Lower leg skin (tissue), 3 donors: ENCODE data around the gene ATP4A.

Experiments used
- POLR2A ChIP-seq, 2 donors: fragments of 450-650 bp; IDR thresholded peaks; one replicate each; pipeline ENCODE4 v1.6.1; 2016 to 2017; ENCODE audit warnings: antibody characterized with exemption in 2 of 2, mild to moderate bottlenecking in 1 of 2, moderate library complexity in 1 of 2
- TF ChIP-seq, protein P1 (sequence below), 3 donors: fragments of 450-650 bp; IDR thresholded peaks; one replicate each; pipeline ENCODE4 v1.5.1; 2016; ENCODE audit warnings: antibody characterized with exemption in 3 of 3, mild to moderate bottlenecking in 3 of 3, moderate library complexity in 2 of 3

DNA sequence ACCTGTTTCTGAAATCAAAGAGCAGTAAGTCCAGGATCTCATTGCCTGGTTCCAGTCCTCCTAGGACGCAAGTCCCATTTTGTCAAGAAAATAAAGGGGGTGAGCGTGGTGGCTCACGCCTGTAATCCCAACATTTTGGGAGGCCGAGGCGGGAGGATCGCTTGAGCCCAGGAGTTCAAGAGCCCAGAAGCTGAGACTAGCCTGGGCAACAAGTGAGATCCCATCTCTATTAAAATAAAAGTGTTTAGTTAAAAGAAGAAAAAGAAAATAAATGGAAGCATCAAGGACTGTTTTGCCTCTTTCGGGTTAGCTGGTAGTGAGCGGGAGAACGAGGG, 48.7 kb upstream of the ATP4A start:
- TF ChIP-seq, protein P1, sequence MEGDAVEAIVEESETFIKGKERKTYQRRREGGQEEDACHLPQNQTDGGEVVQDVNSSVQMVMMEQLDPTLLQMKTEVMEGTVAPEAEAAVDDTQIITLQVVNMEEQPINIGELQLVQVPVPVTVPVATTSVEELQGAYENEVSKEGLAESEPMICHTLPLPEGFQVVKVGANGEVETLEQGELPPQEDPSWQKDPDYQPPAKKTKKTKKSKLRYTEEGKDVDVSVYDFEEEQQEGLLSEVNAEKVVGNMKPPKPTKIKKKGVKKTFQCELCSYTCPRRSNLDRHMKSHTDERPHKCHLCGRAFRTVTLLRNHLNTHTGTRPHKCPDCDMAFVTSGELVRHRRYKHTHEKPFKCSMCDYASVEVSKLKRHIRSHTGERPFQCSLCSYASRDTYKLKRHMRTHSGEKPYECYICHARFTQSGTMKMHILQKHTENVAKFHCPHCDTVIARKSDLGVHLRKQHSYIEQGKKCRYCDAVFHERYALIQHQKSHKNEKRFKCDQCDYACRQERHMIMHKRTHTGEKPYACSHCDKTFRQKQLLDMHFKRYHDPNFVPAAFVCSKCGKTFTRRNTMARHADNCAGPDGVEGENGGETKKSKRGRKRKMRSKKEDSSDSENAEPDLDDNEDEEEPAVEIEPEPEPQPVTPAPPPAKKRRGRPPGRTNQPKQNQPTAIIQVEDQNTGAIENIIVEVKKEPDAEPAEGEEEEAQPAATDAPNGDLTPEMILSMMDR (IDR thresholded peaks at IDR 0.05) = no peak
- no peak for TF ChIP-seq POLR2A (IDR thresholded peaks at IDR 0.05)
